Globus pallidus (tissue), 1 donor: ENCODE data around the gene LENG8.
A peak's percentile ranks its signal among the peaks of the same experiment; 100 is the strongest.

Source experiments
- DNase-seq: peaks from one replicate; pipeline ENCODE4 v3.0.0-alpha.2; 2015; ENCODE audit warnings: low spot score

The LENG8 gene

GRCh38 chr19:54448774-54449700 is at the start of gene LENG8:
Gene LENG8, plus strand, starts transcription at chr19:54449199. Its CDS starts 2,146 bp downstream, at chr19:54451345.
- peak; percentile 99 for DNase-seq

GRCh38 chr19:54400913-54401312 is 48.1 kb upstream of the LENG8 start:
- no peak for DNase-seq

GRCh38 chr19:54403054-54403453 is 45.9 kb upstream of the LENG8 start:
- no peak for DNase-seq

- DNase-seq = no peak
Observed at GRCh38 chr19:54405628-54406027, 43.4 kb upstream of the LENG8 start.

GRCh38 chr19:54407780-54408179 is 41.2 kb upstream of the LENG8 start:
- DNase-seq = no peak

GRCh38 chr19:54408456-54409026 is 40.5 kb upstream of the LENG8 start:
- DNase-seq = no peak

GRCh38 chr19:54411033-54411432 is 38.0 kb upstream of the LENG8 start:
- no peak for DNase-seq

- no peak for DNase-seq
Observed at GRCh38 chr19:54412877-54413276, 36.1 kb upstream of the LENG8 start.

GRCh38 chr19:54414156-54414555 is 34.8 kb upstream of the LENG8 start:
- DNase-seq = no peak

DNA sequence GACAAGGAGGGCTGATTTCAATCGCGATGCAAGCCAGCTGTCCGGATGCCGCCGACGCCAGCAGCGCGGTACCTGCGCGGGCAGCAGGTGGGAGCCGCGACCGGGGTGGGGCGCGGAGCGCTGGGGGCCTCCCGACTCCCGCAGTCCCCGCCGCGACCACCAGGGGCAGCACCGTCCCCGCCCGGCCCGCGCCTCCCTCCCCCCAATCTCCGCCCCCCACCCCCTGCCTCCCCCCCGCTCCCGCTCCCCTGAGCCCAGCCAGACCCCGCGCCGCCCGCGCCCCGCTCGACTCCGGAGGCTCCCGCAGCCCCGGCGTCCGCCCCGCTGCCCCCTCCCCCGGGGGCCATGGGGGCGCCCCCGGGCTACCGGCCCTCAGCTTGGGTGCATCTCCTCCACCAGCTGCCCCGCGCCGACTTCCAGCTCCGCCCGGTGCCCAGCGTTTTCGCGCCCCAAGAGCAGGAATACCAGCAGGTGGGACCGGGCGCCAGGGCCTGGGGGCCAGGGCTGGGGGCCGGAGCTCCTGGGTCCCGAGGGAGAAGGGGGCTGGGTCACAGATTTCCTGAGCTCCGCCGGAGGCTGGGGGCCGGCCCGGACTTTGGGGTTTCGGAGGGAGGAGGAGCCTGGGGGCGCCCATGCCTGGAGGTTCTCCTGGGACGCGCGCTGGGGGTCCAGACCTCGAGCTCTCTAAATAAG is 33.6 kb upstream of the LENG8 start, which contains the start of gene TTYH1:
TSS of gene TTYH1 (plus strand) at position 257 of the 693 bp plus-strand sequence. CDS start at position 346, 89 bp downstream.
- DNase-seq = peak; percentile 62

DNA sequence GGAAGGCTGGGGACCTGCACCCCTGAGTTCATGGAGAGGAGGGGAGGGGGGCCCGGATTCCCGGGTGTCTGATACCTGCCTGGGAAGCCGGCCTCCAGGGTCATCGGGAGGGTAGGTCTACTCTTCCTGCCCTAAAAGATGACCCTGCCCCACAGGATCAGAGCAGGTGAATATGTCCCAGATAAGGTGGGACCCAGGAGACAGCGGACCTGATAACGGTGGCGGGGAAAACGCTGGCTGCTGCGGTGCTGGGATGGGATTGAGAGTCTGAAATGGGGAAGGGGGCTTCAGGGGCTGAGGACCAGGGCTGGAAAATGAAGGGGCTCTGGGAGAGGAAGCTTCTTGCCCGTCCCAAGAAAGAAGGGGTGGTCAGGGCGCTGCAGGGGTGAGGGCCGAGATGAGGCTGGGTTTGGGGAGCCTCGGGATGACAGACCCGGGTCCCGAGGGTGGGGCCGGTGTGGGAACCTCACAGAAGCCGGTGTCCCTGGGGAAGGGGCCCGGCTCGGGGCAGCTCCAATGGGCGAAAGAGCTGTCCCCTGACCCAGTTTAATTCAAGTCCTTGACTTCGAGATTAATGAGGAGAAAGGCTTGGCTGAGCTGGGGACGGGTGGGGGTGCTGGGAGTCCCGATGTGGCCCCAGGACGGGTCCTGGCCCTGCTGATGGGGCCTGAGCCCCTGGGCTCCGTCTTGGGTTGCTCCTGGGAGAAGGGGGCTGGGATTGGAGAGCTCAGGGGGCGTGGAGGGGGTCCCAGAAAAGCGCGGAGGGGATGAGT is 32.9 kb upstream of the LENG8 start:
- DNase-seq = no peak

GRCh38 chr19:54416695-54417491 is 32.1 kb upstream of the LENG8 start:
- no peak for DNase-seq

- DNase-seq = peak; percentile 63
Observed at GRCh38 chr19:54418030-54418929, 30.7 kb upstream of the LENG8 start.

- DNase-seq = no peak
Observed at GRCh38 chr19:54418930-54419800, 29.8 kb upstream of the LENG8 start.

- DNase-seq = no peak
Observed at GRCh38 chr19:54420068-54420382, 29.0 kb upstream of the LENG8 start.

DNA sequence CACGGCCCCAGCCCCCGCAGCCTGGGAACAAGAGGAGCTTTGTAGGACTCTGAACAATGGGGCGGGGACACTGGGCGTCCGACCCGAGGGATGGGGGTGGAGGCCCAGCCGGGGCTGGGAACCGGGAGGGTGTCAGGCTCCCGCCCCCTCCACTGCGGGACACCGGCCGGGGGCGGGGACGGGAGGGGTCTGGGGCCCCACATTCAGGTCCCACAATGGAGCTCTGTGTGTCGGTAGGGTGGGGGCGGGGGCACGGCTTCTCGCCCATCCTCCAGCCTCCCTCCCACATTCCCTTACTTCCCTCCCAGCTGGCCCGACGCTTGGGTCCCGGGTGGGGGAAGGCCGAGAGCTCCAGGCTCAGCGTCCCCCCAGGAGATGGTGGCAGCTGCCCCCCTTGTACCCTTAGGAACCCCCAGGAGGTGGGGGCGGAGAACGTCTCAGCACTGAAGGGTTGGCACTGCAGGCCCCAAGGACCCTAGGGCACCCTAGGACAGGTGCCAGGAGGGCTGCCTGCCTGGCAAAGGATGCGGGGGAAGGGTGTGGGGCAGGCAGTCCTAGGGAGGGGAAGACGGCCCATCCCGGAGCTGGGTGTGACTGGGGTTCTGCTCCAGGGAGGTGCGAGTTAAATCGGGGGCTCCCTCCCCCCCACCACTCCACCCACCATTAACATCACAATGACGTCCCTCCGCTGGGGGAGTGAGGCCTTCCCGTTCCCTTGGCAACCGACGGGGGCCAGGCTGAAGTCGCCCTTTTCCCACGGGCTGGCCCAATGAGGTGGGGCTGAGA is 28.4 kb upstream of the LENG8 start:
- DNase-seq = peak; percentile 99

DNA sequence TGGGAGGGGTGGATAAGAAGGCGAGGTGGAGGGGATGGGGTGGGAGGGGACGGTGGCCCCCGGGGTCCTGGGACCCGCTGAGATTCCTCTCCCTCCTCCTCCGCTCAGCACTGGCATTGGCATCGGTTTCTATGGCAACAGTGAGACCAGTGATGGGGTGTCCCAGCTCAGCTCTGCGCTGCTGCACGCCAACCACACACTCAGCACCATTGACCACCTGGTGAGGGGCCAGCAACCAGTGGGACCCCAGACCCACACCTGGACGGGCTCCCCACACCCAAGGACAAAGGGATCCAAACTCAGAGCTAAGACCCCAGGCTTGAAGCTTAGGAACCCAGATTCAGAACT is 27.9 kb upstream of the LENG8 start:
- DNase-seq = no peak

DNA sequence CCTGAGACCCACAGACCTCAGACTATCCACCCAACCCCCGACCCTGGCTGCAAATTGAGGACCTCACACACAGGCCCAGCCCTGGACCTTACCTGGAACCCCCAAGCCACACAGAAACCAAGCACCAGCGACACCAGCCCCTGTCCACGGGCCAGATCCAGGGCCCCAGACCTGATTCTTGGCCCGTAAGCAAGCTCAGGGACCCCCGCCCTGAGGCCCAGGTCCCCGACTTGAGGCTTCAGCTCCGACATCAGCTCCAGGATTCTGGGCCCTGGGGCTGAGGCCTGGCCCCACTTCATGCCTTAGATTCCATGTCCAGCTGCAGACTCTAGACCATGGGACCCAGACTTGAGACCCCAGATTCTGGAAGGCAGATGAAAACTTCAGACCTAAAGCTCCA is 27.5 kb upstream of the LENG8 start:
- no peak for DNase-seq
